NCI-H2227 (cell line): Measurements from ENCODE around the gene TRIM71.
A peak's percentile ranks its signal among the peaks of the same experiment; 100 is the strongest.

Source experiments
- DNase-seq: peaks from one replicate; lab custom pipeline; 2025; ENCODE audit not compliant: unreplicated experiment; lab: John Stamatoyannopoulos, UW

TRIM71 gene

DNA sequence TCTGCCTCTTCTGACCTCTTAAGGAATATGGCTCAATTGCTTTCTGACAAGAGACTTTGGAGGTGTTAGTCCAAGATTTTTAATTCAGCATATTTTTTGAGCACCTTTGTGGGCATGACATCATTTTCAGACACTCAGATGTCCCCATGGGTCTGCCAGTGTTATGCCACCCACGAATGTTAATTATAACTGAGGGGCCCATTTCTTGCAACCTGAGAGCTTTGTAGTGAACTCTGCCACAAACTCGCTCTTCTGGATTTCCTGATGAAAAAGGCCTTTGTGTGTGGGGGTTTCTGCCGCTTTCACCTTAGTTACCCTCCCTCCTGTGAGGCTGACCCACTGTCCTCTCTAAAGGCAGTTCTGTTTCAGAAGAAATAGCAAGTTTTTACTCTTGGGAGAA lies 69.1 kb downstream of the TRIM71 start:
- DNase-seq = no peak

DNA sequence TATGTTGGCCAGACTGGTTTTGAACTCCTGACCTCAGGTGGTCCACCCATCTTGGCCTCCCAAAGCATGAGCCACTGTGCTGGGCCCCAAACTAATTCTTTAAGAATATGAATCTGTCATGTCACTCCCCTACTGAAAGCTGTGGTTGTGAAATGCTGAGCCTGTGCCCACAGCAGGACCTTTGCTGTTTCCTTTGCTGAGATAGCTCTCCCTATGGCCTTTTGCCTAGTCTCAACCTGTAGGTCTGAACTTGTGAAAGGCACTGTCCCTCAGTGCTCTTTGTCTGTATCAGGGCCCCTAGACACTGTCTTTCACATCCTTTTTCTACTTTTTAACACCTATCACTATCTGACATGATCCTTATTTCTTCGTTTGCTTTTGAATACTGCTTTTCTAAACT lies 70.9 kb downstream of the TRIM71 start:
- DNase-seq = no peak

DNA sequence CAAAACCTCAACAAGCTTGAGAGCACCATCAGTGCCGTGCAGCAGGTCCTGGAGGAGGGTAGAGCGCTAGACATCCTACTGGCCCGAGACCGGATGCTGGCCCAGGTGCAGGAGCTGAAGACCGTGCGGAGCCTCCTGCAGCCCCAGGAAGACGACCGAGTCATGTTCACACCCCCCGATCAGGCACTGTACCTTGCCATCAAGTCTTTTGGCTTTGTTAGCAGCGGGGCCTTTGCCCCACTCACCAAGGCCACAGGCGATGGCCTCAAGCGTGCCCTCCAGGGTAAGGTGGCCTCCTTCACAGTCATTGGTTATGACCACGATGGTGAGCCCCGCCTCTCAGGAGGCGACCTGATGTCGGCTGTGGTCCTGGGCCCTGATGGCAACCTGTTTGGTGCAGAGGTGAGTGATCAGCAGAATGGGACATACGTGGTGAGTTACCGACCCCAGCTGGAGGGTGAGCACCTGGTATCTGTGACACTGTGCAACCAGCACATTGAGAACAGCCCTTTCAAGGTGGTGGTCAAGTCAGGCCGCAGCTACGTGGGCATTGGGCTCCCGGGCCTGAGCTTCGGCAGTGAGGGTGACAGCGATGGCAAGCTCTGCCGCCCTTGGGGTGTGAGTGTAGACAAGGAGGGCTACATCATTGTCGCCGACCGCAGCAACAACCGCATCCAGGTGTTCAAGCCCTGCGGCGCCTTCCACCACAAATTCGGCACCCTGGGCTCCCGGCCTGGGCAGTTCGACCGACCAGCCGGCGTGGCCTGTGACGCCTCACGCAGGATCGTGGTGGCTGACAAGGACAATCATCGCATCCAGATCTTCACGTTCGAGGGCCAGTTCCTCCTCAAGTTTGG lies 72.9 kb downstream of the TRIM71 start:
- no peak for DNase-seq

DNA sequence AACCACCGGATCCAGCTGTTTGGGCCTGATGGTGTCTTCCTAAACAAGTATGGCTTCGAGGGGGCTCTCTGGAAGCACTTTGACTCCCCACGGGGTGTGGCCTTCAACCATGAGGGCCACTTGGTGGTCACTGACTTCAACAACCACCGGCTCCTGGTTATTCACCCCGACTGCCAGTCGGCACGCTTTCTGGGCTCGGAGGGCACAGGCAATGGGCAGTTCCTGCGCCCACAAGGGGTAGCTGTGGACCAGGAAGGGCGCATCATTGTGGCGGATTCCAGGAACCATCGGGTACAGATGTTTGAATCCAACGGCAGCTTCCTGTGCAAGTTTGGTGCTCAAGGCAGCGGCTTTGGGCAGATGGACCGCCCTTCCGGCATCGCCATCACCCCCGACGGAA lies 73.6 kb downstream of the TRIM71 start:
- no peak for DNase-seq

DNA sequence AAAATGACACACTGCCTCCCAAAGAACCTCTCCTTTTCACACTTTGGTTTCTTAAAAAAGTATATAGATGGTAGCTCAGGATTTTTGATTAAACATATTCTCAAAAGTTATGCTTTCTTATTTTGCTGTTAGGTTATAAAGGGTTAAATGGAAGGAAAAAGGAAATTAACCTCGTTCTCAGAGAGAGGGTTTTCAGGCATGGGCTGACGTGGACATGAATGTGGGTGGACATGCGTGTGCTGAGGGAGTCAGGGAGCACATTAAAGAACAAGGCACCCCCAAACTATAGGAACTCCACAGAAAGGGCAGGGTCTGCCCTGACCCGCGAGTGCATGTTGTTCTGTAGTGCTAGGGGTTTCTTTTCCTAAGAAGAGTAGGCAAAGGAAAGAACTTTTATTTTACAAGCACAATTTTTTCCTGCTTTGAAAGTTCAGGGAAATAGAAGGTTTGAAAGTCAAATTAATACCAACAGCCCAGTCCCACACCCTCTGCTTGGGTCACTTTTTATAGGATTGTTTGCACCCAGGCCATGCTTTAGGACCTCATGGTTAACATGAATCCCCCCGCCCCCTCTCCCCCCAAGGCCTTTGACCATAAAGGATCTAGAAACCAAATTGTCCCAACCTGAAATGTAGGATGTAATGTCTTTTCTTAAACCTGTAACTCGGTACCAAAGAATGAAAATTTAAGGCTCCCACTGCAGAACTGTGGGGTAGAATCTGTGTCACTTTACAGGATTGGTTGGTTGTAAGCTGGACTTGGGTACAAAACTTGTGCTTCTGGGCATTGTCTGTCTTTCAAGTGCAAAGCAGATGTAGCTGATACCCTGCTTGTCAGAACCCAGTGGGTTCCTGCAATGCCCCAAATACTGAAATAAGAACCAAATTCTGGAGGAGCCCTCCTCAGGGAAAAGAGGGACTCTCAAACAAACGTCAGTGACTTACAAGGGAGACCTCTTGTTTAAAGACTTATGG lies 75.1 kb downstream of the TRIM71 start:
- no peak for DNase-seq

DNA sequence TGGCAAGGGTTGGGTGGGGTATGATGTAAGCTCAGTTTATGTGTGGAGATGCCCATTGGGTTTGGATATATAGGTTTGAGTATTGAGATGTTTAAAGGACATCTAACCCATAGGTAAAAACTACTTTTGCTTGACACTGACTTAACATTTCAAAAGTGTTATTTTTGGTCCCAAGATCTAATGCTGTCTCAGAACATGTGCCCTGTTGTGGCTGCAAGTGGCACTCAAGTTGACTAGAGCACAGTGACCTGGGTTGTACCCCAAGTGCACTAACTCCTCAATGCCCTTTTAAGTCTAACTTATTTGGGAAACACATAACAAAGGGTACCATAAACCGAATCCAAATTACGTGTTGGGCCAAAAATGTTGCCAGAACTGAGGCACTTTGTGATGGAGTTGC lies 77.2 kb downstream of the TRIM71 start:
- DNase-seq = no peak

DNA sequence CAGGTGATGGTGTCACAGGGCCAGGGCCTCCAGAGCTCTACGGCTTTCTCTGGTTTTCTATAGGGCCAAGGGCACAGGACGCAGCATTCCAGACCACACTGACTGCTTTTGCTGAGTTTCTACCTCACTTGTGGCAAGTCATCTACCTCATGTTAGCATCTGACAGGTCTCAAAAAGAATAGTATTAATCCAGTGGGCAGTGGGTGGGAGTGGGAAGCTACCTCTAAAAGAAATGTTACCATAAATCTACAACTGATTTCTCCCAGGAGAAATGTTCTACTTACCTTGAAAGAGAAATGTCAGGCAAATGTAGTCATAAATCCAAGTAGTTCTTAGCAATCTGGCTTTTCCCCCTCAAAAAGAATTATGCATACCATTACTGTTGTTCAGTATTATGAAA lies 77.9 kb downstream of the TRIM71 start:
- DNase-seq = no peak

DNA sequence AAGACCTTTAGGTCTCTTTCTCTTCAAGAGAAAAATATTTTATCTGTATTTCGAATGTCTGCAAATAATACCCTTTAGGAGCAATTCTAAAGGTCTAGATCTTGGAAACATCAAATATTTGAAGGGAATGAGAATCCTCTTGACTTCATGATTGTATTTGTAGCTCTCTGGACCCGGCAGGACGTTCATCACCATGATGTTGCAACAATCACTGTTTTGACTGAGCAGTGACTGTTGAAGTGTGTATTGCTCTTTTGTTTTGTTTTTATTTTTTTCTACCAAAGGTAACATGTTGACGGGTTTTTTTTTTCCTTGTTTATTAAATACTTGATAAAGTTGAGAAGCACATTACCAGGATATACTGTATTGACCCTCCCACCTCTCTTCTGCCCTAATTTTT lies 78.3 kb downstream of the TRIM71 start:
- DNase-seq = no peak

DNA sequence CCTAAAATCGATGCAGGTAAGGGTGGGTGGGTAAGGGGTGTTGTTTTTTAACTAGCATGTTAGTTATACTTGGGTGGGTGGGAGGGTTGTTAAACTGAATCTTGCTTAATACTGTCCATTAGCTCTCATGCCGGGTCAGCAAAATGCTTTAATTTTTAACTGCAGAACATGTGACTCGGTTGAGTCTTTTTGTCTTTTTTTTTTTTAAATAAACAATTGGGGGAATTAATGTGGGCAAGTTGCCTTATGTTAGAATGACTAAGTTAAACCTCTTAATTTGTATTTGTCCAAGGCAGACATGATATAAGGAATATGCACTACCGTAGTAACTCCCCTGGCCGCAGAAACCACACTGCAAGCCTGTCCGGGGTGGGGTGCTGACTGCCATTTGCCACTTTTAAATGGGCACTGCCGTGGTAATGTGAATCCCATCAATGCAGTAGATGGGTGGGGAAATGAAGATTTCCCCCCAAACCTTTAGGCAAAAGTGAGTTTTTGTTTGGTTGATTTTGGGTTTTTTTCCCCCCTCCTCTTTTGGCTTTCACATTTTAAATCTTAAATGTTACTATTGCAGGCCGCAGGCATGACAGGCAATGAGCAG lies 79.3 kb downstream of the TRIM71 start:
- no peak for DNase-seq

DNA sequence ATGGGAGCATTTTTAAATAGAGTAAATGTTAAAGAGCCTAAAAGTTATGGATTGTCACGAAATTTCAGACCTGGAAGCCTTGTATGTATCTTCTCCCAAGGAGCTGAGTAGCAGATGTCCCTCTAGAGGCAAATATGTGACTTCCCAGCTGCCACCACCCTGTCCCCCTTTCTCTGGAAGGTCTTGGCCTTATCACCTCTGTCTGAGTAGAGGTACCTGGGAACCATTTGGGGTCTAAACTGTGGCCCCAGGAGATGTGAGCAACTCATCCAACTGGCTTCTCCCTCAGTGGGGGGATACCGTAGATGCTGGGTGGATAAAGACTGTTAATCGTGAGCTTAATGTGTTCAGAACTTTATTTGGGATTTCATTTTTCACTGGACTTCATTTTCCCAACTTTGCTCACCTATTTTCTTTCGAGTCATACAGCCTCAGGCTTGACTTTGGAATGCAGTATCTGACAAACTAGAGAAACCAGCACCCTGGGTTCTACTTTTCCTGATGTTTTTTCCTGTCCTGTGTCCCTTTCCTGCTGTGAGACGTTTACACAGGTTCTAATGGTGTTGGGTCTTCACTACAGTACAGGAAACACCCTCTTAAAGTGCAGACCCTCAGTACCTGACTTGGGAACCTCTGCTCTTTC lies 80.3 kb downstream of the TRIM71 start:
- DNase-seq = no peak

DNA sequence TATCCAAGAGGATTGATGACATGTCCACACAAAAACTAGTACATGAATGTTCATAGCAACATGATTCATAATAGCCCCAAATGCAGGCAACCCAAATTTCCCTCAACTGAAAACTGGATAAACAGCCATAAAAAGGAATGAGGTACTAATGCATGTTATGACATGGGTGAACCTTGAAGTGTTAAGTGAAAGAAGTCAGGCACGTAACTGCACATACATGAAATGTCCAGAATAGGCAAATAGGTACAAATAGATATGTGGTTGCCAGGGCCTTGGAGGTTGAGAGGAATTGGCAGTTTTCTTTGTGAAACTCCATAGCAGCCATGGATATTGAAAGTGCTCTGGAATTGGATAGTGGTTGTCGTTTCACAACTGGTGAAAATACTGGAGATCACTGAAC lies 81.5 kb downstream of the TRIM71 start:
- DNase-seq = no peak

DNA sequence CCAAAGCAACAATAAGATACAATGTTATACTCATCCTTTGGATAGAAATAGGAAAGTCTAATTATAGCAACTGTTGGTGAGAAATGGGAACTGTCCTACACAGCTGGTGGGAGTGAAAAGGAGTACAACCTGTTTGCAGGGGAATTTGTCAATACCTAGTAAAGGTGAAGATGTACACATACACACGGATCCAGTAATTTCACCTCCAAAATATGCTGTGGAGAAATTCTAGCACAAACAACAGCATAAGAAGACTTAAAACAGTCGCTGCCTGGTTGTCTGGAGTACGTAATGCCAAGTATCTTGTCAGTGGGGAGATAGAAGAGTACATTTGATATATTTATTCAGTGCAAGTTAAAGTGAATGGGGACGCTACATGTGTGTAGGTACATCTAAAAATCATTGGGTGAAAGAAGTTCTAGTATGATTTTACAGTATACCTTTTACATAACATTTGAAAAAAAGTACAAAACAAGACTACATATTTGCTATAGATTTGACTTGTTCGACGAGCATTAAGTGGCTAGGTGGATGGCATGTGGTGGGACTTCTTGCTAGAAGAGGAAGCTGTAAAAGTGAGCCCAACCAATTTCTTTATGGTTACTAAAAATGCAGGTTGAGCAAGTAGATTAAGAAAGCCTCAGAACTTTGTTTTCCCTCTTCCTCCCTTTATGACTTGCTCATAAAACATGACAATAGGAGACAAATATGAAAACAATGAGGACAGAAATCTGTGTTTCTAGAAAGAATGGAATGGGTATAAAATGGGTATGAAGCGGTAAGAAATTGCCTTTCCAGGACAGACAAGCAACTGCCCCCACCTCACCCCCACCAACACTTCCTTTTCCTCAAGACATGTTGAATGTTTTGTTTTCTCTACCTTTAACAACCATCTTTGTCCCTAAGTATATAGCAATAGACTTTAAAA lies 83.5 kb downstream of the TRIM71 start:
- no peak for DNase-seq

DNA sequence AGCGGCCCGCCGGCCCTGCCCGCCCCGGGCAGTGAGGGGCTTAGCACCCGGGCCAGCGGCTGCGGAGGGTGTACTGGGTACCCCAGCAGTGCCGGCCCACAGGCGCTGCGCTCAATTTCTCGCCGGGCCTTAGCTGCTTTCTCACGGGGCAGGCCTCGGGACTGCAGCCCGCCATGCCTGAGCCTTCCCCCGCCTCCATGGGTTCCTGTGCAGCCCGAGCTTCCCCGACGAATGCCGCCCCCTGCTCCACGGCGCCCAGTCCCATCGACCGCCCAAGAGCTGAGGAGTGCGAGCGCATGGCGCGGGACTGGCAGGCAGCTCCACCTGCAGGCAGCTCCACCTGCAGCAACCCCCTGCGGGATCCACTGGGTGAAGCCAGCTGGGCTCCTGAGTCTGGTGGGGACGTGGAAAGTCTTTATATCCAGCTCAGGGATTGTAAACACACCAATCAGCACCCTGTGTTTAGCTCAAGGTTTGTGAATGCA lies 85.1 kb downstream of the TRIM71 start:
- peak; percentile 66 for DNase-seq

DNA sequence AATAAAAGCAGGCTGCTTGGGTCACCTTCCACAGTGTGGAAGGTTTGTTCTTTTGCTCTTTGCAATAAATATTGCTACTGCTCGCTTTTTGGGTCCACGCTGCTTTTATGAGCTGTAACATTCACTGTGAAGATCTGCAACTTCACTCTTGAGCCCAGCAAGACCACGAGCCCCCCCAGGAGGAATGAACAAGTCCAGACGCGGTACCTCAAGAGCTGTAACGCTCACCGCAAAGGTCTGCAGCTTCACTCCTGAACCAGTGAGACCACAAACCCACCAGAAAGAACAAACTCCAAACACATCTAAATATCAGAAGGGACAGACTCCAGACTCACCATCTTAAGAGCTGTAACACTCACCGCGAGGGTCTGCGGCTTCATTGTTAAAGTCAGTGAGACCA lies 86.2 kb downstream of the TRIM71 start:
- DNase-seq = no peak

DNA sequence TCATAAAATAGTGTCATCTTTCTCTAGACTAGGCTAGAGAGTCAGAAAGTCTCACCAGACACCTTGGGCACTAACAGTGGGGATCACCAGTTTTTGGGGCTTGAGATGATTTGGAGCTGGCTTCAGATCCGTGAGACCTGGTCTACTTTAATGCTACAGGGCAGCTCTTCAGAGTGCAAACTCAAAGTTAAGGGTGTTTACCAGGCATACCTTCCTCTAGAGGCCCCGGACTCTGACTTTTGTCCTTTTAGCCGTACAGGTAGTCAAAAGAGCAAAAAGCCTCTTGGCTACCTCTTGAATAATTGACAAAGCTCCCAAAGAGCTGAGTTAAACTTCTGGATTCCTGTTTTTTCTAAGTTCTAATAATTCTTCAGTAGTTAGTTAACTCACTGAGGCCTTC lies 92.2 kb downstream of the TRIM71 start:
- DNase-seq = no peak

DNA sequence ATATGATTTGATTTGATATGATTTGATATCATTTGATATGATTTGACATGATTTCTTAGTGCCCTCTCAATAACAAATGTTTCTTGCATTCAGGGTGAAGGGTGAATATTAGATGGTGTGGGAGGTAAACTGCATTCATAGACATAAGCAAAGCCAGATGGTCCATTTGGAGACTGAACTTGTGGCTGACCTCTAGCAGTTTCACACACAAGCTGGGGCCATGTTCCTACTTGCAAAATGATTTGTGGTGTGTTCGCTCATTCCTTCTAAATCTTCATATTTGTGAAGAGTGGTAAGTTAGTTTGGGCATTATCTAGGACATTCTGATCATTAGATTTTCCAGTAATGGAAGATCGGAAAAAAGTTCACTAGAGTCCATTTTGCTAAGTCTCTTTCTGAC lies 93.2 kb downstream of the TRIM71 start:
- no peak for DNase-seq

DNA sequence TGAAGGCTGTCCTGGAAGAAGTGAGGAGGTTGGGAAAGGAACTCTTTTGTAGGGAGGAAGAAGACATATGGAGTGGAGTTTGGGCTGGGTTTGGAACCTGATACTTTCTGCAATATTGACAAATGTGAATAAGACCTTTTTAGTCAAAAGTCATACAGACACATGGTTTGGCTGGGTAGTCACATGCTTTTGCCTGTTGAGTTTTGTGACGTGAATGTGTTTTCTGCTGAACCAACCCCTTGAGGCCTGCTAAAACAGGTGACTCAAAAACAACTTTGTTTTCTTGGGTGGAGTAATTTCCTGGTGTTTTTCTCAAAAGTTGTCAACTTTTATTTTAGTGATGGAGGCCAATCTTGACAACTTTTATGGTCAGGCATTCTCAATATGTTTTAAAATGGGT lies 94.2 kb downstream of the TRIM71 start:
- DNase-seq = no peak

DNA sequence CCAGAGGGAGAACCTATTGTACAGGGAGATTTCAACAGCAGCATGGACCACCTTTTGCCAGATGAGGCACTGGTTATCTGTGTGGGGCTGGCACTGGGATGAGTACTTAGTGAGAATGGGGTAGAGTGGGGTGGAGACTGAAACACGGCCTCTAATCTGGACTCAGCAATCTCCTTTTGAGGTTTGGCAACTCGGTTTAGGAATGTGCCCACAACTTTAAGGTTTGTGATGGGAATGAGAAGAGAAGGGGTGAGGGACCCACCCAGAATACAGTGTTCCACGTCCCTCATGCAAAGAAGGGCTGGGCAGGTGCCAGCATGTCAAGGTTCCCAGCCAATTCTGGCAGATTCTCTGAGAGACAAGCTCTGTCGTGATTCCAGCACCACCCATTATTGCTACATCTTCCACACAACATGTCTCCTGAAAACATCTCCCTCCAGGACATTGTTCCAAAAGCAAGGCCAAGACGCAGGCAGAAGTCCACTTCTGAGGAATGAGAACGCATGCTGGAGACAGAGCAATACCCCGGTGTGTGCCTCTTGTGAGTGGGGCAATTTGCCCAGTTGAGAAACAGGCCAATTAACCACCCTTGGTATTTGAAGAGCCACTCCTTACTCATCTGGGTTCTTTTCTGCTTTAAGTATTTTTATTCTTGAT lies 96.1 kb downstream of the TRIM71 start:
- no peak for DNase-seq

DNA sequence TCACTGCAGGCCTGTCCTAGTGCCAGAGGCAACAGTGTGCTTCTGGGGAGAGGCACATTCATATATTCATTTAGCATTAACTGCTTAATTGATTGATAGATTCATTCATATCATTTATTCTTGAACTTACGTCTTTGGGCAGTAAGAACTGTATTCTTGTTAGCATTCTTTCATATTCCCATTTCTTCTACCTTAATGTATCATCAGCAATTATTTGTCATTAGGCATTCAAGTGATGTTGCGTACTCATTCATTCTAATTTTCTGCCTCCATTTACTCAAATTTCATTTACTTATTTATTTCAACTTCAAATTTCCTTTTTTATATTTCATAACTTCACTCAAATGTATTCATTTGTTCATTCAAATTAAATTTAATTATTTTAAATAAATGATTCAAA lies 102.1 kb downstream of the TRIM71 start:
- no peak for DNase-seq
